ENCODE data around the gene NANS. TPM values are rescaled to one million over a fixed set of nuclear protein-coding genes. Genes with fewer than 3 reads are reported as not detected.
"Not testable (repeated sequence)": the region's sequence is repeated elsewhere in the genome, so short reads cannot be mapped to it uniquely, and the experiment has no call there.

NANS gene
- total RNA-seq, 2 donors from 2014 or later, result 160 to 318 TPM

- H3K9me3 ChIP-seq, result no peaks in the 10 kb centered on the region
- intact Hi-C loops (cut with DNase I), result no loop called here
- DNase-seq (ENCODE audit: low spot score), result no peak
- no peak for TF ChIP-seq POLR2AphosphoS5 (IDR thresholded peaks at IDR 0.05)
- TF ChIP-seq POLR2A (IDR thresholded peaks at IDR 0.05), result no peak
- TF ChIP-seq CTCF (IDR thresholded peaks at IDR 0.05), result no peak
- peaks cover 7% of the 10 kb centered on the region for H3K4me1 ChIP-seq (replicated peaks)
- no peak overlapping the region for H3K4me3 ChIP-seq
- no peaks in the 10 kb centered on the region for H3K36me3 ChIP-seq
- 53% methylated on average over 3 of the region's 3 CpGs for WGBS
- H3K27me3 ChIP-seq (replicated peaks; ENCODE audit: insufficient read depth), result no peaks in the 10 kb centered on the region
- H3K27ac ChIP-seq, result peak overlapping the region; percentile 38 to 88
Measured at GRCh38 chr9:98120476-98120875, 63.9 kb downstream of the NANS start.

- peak; percentile 87 for TF ChIP-seq POLR2AphosphoS5 (IDR thresholded peaks at IDR 0.05)
- peak in 1 of 4 experiments; percentile 62 for TF ChIP-seq CTCF (IDR thresholded peaks at IDR 0.05)
- TF ChIP-seq POLR2A (IDR thresholded peaks at IDR 0.05), result no peak
- Histone ChIP-seq H3K27ac (peak overlapping the region; percentile 38 to 88), H3K36me3 (no peaks in the 10 kb centered on the region), H3K27me3 (replicated peaks; ENCODE audit: insufficient read depth) (no peaks in the 10 kb centered on the region), H3K9me3 (no peaks in the 10 kb centered on the region), H3K4me3 (no peak overlapping the region), H3K4me1 (replicated peaks) (peaks cover 7% of the 10 kb centered on the region)
- WGBS, result 7% methylated on average over 3 of the region's 3 CpGs
- DNase-seq (ENCODE audit: low spot score), result peak; percentile 90
- intact Hi-C loops (cut with DNase I), result no loop called here
Measured at GRCh38 chr9:98121058-98121457, 64.5 kb downstream of the NANS start.

GRCh38 chr9:98124091-98124490 is 67.6 kb downstream of the NANS start:
- 95% methylated on average over 13 of the region's 13 CpGs for WGBS
- H3K27me3 ChIP-seq (replicated peaks; ENCODE audit: insufficient read depth); H3K4me3 ChIP-seq; DNase-seq (ENCODE audit: low spot score); H3K36me3 ChIP-seq; H3K4me1 ChIP-seq (replicated peaks); H3K9me3 ChIP-seq; intact Hi-C loops (cut with DNase I); H3K27ac ChIP-seq: not testable (repeated sequence)

GRCh38 chr9:98124637-98125426 is 68.3 kb downstream of the NANS start:
- Histone ChIP-seq H3K4me3 (no peak overlapping the region), H3K9me3 (no peaks in the 10 kb centered on the region), H3K36me3 (peaks cover 0 to 3% of the 10 kb centered on the region in 2 donors), H3K27ac (no peak overlapping the region), H3K27me3 (replicated peaks; ENCODE audit: insufficient read depth) (no peaks in the 10 kb centered on the region), H3K4me1 (replicated peaks) (peaks cover 7% of the 10 kb centered on the region)
- TF ChIP-seq POLR2A (IDR thresholded peaks at IDR 0.05) (no peak), POLR2AphosphoS5 (IDR thresholded peaks at IDR 0.05) (no peak), CTCF (IDR thresholded peaks at IDR 0.05) (no peak)
- WGBS, result 97% methylated on average over 15 of the region's 15 CpGs
- no peak for DNase-seq (ENCODE audit: low spot score)
- intact Hi-C loops (cut with DNase I), result no loop called here

- no peaks in the 10 kb centered on the region for H3K27me3 ChIP-seq (replicated peaks; ENCODE audit: insufficient read depth)
- intact Hi-C loops (cut with DNase I), result no loop called here
- H3K4me1 ChIP-seq (replicated peaks), result no peaks in the 10 kb centered on the region
- no peak overlapping the region for H3K4me3 ChIP-seq
- DNase-seq (ENCODE audit: low spot score), result no peak
- WGBS, result 95% methylated on average over 8 of the region's 8 CpGs
- no peak for TF ChIP-seq CTCF (IDR thresholded peaks at IDR 0.05)
- TF ChIP-seq POLR2AphosphoS5 (IDR thresholded peaks at IDR 0.05), result no peak
- TF ChIP-seq POLR2A (IDR thresholded peaks at IDR 0.05), result no peak
- no peaks in the 10 kb centered on the region for H3K9me3 ChIP-seq
- H3K27ac ChIP-seq, result no peak overlapping the region
- H3K36me3 ChIP-seq, result peaks cover 0 to 3% of the 10 kb centered on the region in 2 donors
Measured at GRCh38 chr9:98127226-98127625, 70.7 kb downstream of the NANS start.
